ENCODE results near the gene GALNTL6. TPM values are rescaled to one million over a fixed set of nuclear protein-coding genes. Genes with fewer than 3 reads are reported as not detected.

GALNTL6 gene
- total RNA-seq, 1 experiment from 2014 or later: not detected

DNA sequence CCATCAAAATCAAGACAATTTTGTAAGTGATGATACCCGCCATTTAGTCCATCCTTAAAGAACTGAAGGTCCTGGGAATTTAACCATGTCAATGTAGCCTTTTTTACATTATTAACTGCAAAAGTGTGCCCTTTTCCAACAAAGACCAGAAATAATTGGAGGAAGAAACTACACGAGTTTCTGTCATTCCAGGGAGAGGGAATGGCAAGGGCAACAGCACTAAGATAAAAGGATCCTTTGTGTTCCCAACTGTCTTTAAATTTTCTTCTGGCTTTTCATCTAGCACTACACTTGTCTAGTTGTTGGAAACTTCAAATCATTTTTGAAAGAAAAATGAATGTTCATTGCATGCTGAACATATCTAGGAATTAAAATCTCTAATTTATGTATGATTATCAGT is 286.2 kb downstream of the GALNTL6 start:
- no TSS peak for BruUV-seq (replicated peaks)
- H3K27ac ChIP-seq (ENCODE audit: low read depth, low read length): no peak overlapping the region
- DNase-seq (ENCODE audit: low read depth, low spot score): no peak
- H3K9ac ChIP-seq (ENCODE audit: low read length): no peak overlapping the region
- no peak for ATAC-seq
- RAD21 ChIA-PET (ENCODE audit: low non-redundant PET in 1 of 2, low total read pairs in 2 of 2, uncharacterized antibody in 2 of 2, unreplicated experiment in 2 of 2): no interaction called here
- TF ChIP-seq, protein P1, sequence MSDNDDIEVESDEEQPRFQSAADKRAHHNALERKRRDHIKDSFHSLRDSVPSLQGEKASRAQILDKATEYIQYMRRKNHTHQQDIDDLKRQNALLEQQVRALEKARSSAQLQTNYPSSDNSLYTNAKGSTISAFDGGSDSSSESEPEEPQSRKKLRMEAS (IDR thresholded peaks at IDR 0.05): no peak
- no peak for TF ChIP-seq RAD21 (IDR thresholded peaks at IDR 0.05; ENCODE audit: low read depth)
- no peak for TF ChIP-seq JUND (IDR thresholded peaks at IDR 0.05)
- TF ChIP-seq POLR2AphosphoS5 (IDR thresholded peaks at IDR 0.05; ENCODE audit: low read depth, low read length): no peak
- no peak for TF ChIP-seq SRF (IDR thresholded peaks at IDR 0.05; ENCODE audit: low read depth)
- no peak for TF ChIP-seq YY1 (IDR thresholded peaks at IDR 0.05; ENCODE audit: extremely low read depth, insufficient replicate concordance, low read depth, low read length)
- no peak for TF ChIP-seq SP1 (IDR thresholded peaks at IDR 0.05; ENCODE audit: low read depth)
- no peak for TF ChIP-seq CTCF (IDR thresholded peaks at IDR 0.05 in 2 of 3, conservative IDR thresholded peaks at IDR 0.05 in 1 of 3; ENCODE audit: borderline replicate concordance in 1 of 3, insufficient read depth in 1 of 3, low read depth in 2 of 3, low read length in 2 of 3)
- TF ChIP-seq EZH2phosphoT487 (IDR thresholded peaks at IDR 0.05; ENCODE audit: borderline replicate concordance): no peak
- no peak for TF ChIP-seq TCF7L2 (IDR thresholded peaks at IDR 0.05; ENCODE audit: borderline replicate concordance, extremely low read depth, insufficient read depth, insufficient read length)
- TF ChIP-seq SIN3A (IDR thresholded peaks at IDR 0.05; ENCODE audit: low read depth): no peak
- TF ChIP-seq ELF1 (IDR thresholded peaks at IDR 0.05; ENCODE audit: borderline replicate concordance, low read depth): no peak
- TF ChIP-seq CBX3 (IDR thresholded peaks at IDR 0.05; ENCODE audit: low read depth): no peak
- intact Hi-C loops (cut with micrococcal nuclease): no loop called here
- H3K9me2 ChIP-seq (ENCODE audit: insufficient read depth): no peaks in the 10 kb centered on the region
- H3K9me3 ChIP-seq (ENCODE audit: control insufficient read depth in 1 of 2, insufficient read depth in 1 of 2, low read depth in 1 of 2, low read length in 2 of 2): no peaks in the 10 kb centered on the region
- H3K4me1 ChIP-seq (ENCODE audit: control insufficient read depth in 1 of 2, insufficient read depth in 2 of 2, low read length in 2 of 2): no peaks in the 10 kb centered on the region
- H3K27me3 ChIP-seq (ENCODE audit: insufficient read depth, low read length): no peaks in the 10 kb centered on the region
- CTCF ChIA-PET: no interaction called here
- H4K20me1 ChIP-seq (ENCODE audit: insufficient read depth): no peaks in the 10 kb centered on the region
- H3K79me2 ChIP-seq (ENCODE audit: insufficient read depth, low read length): no peaks in the 10 kb centered on the region
- POLR2A ChIA-PET: no interaction called here
- no peak overlapping the region for H2AFZ ChIP-seq (ENCODE audit: low read depth, low read length, poor library complexity, severe bottlenecking)
- H3K4me3 ChIP-seq (replicated peaks in 1 of 2; ENCODE audit: low read depth in 1 of 2, low read length in 2 of 2): no peak overlapping the region
- H3K36me3 ChIP-seq (ENCODE audit: control insufficient read depth in 1 of 2, insufficient read depth in 2 of 2, low read length in 2 of 2): no peaks in the 10 kb centered on the region
- H3K4me2 ChIP-seq (ENCODE audit: low read length): no peak overlapping the region
